ENCODE measurements around the gene ACP7. TPM values are rescaled to one million over a fixed set of nuclear protein-coding genes. Genes with fewer than 3 reads are reported as not detected.

ACP7 gene
- total and polyA plus RNA-seq, 2 of the 4 experiments (the other 2 are of a cell fraction): not detected

GRCh38 chr19:39083983-39084731, at the start of gene ACP7 (continued):
- no peak for TF ChIP-seq RCOR1 (IDR thresholded peaks at IDR 0.05; ENCODE audit: insufficient replicate concordance, low read length)
- no peak for TF ChIP-seq MAZ (IDR thresholded peaks at IDR 0.05; ENCODE audit: borderline replicate concordance, low read depth, low read length)
- TF ChIP-seq RAD21 (IDR thresholded peaks at IDR 0.05; ENCODE audit: low read length): no peak
- no peak for TF ChIP-seq POLR2A (IDR thresholded peaks at IDR 0.05; ENCODE audit: low read depth, low read length)
- TF ChIP-seq BHLHE40 (IDR thresholded peaks at IDR 0.05; ENCODE audit: low read depth, low read length): no peak

GRCh38 chr19:39036581-39036980, 47.6 kb upstream of the ACP7 start:
- Histone ChIP-seq H3K4me2 (ENCODE audit: low read depth, low read length) (no peak overlapping the region), H2BK20ac (ENCODE audit: low read depth, low read length) (no peak overlapping the region), H3K18ac (ENCODE audit: low read depth, low read length) (no peak overlapping the region), H2AFZ (replicated peaks; ENCODE audit: low read length, poor library complexity) (no peak overlapping the region), H2AK5ac (ENCODE audit: low read depth, low read length) (no peak overlapping the region), H3K9me1 (ENCODE audit: insufficient read depth, low read length) (no peaks in the 10 kb centered on the region), H4K91ac (ENCODE audit: insufficient read depth, low read depth, low read length) (no peak overlapping the region), H3K36me3 (ENCODE audit: control insufficient read depth, insufficient read depth, low read length) (no peaks in the 10 kb centered on the region), H4K20me1 (ENCODE audit: insufficient read depth, low read length) (no peaks in the 10 kb centered on the region), H3K4ac (ENCODE audit: low read depth, low read length) (no peak overlapping the region), H4K5ac (ENCODE audit: low read depth, low read length) (no peak overlapping the region), H3K56ac (ENCODE audit: extremely low read depth, insufficient read depth, low read length) (no peak overlapping the region), H3K79me1 (ENCODE audit: low read depth in 1 of 2, low read length in 2 of 2) (no peaks in the 10 kb centered on the region), H2AK9ac (replicated peaks; ENCODE audit: low read depth, low read length, poor library complexity) (no peak overlapping the region), H3K27me3 (ENCODE audit: control insufficient read depth, insufficient read depth, low read length) (peaks cover 23% of the 10 kb centered on the region), H3K4me1 (ENCODE audit: control insufficient read depth, insufficient read depth, low read length) (0 out of 2 replicates have a peak, but pooled peaks cover 2% of the 10 kb centered on the region), H3K9ac (ENCODE audit: low read depth, low read length) (no peak overlapping the region), H3K4me3 (ENCODE audit: insufficient read depth, low read depth, low read length) (no peak overlapping the region), H4K8ac (ENCODE audit: low read depth in 2 of 2, low read length in 2 of 2) (no peak overlapping the region), H3K27ac (ENCODE audit: insufficient read depth, low read length) (no peak overlapping the region), H3K9me3 (ENCODE audit: control insufficient read depth, insufficient read depth, low read length) (no peaks in the 10 kb centered on the region), H2BK15ac (ENCODE audit: low read depth, low read length) (no peak overlapping the region), H3K23ac (ENCODE audit: low read depth, low read length) (no peak overlapping the region), H2BK120ac (ENCODE audit: low read depth, low read length) (no peak overlapping the region), H2BK5ac (ENCODE audit: low read depth, low read length, poor library complexity, severe bottlenecking) (no peak overlapping the region), H3K14ac (replicated peaks; ENCODE audit: low read depth, low read length) (no peak overlapping the region)
- intact Hi-C loops (cut with micrococcal nuclease) (no loop called here), dilution Hi-C loops (cut with HindIII; ENCODE audit: low sequenced_read_pairs, unreplicated experiment) (no loop called here), in situ Hi-C loops (cut with MboI; ENCODE audit: low sequenced_read_pairs) (no loop called here)
- POLR2A ChIA-PET (ENCODE audit: unreplicated experiment): no interaction called here
- CTCF ChIA-PET: no interaction called here
- ATAC-seq (ENCODE audit: low read depth) (no peak), DNase-seq (no peak)
- no TSS peak for BruUV-seq (replicated peaks)
- TF ChIP-seq MAZ (IDR thresholded peaks at IDR 0.05; ENCODE audit: borderline replicate concordance, low read depth, low read length): no peak
- no peak for TF ChIP-seq RCOR1 (IDR thresholded peaks at IDR 0.05; ENCODE audit: insufficient replicate concordance, low read length)
- TF ChIP-seq CHD1 (IDR thresholded peaks at IDR 0.05; ENCODE audit: low read depth, low read length): no peak
- no peak for TF ChIP-seq ELK1 (IDR thresholded peaks at IDR 0.05; ENCODE audit: borderline replicate concordance, low read depth, low read length)
- no peak for TF ChIP-seq FOS (IDR thresholded peaks at IDR 0.05; ENCODE audit: low read depth, low read length)
- TF ChIP-seq CTCF (conservative IDR thresholded peaks at IDR 0.05; ENCODE audit: low read depth, low read length): no peak
- no peak for TF ChIP-seq POLR2A (IDR thresholded peaks at IDR 0.05; ENCODE audit: low read depth, low read length)
- TF ChIP-seq CEBPB (IDR thresholded peaks at IDR 0.05; ENCODE audit: low read depth, low read length): no peak
- TF ChIP-seq NFE2L2 (IDR thresholded peaks at IDR 0.05; ENCODE audit: low read depth, low read length): no peak
- no peak for TF ChIP-seq RAD21 (IDR thresholded peaks at IDR 0.05; ENCODE audit: low read length)
- TF ChIP-seq MXI1 (IDR thresholded peaks at IDR 0.05; ENCODE audit: borderline replicate concordance, low read depth, low read length): no peak
- no peak for TF ChIP-seq USF2 (IDR thresholded peaks at IDR 0.05; ENCODE audit: low read depth, low read length)
- TF ChIP-seq BHLHE40 (IDR thresholded peaks at IDR 0.05; ENCODE audit: low read depth, low read length): no peak
